HG02870 (cell line): ENCODE results near the gene KCNQ5.

Experiments used
- ATAC-seq: cut with Tn5 transposase; IDR thresholded peaks from one replicate; pipeline ENCODE4 v1.9.1; 2021; ENCODE audit warnings: mild to moderate bottlenecking, moderate library complexity; ENCODE audit not compliant: unreplicated experiment

KCNQ5 gene

GRCh38 chr6:72738091-72738490, 116.2 kb downstream of the KCNQ5 start:
- no peak for ATAC-seq

DNA sequence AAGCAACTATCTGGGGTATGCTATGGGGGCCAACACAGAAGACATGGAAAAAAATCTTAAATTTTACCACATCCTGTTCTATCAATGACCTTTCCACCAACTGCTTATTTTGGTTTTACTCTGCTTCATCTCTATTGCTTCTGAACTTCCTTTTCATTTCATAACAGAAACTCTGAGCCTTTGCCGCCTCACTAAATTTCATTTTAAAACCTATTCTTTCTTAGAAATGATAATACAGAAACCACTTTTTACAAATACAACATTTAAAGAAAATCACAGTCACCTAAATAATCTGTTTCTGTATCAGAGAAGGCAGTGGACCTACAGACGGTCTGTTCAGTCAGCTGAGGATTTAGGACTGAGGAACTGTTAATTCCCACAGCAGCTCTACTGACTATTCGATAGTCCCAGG, 117.5 kb downstream of the KCNQ5 start:
- peak; percentile 74 for ATAC-seq

GRCh38 chr6:72740135-72740534, 118.3 kb downstream of the KCNQ5 start:
- peak; percentile 88 for ATAC-seq

DNA sequence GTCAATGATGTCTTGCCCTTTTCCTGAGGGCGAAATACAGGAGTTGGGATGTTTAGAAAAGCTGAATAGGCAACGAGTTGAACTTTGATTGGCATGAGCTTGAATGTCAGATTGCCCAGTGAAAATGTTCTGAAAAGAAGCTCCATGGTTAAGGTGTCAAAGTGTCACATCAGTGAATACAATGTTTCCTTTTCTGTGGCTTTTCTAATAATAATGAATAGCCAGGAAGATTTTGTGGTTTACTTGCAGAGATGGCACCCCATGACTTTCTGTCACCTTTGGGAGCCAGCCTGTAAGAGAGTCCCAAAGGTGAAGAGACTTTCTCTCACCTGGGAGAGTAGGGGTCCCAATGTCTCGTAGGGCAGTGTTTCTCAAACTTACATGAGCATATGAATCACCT, 119.2 kb downstream of the KCNQ5 start:
- no peak for ATAC-seq

DNA sequence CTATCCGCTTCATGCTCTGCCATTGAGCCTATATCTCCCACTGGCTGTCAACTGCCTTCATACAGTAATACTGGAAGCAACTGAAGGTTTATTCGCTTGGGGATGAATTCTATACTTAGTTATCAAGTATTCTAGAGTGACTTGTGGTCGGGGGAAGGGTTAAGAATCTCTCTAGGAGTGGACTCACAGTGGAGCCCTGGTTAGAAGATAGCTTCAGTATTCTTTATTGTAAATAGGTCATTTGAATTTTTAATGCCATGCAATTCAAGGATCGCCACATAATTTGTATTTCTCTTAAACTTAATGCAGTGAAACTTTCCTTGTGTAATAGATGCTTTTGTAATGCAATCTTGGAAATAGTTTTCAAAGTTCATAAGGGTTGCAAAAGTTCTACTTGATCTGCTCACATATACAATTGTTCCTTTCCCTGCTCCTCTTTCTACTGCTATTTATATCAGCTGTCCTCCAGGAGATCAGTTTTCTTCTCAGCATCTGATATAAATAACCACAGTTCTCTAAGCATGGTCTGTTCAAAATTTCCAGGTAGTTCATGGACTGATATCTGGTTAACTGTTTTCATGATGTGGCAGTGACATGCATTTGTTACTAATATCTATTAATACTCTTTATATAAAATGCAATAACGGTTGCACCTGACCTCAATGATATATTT, 120.3 kb downstream of the KCNQ5 start:
- ATAC-seq: no peak

DNA sequence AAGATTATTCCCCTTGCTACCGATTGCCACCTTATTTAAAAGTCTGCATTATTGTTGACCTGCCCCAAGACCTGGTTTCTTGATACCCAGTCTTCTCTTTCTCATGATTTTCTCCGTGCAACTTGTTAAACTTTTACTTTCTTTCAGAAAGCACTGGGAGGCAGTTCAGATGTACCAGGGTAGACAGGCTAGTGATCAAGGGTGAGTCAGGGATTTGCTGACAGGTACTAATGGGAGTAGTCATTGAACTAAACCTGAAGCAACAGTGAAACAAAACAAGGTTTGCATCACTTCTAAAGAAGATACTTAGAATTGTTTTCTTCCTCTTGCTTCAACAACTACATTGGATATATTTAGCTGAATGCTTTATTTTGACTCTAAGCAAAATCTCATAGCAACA, 124.4 kb downstream of the KCNQ5 start:
- no peak for ATAC-seq

DNA sequence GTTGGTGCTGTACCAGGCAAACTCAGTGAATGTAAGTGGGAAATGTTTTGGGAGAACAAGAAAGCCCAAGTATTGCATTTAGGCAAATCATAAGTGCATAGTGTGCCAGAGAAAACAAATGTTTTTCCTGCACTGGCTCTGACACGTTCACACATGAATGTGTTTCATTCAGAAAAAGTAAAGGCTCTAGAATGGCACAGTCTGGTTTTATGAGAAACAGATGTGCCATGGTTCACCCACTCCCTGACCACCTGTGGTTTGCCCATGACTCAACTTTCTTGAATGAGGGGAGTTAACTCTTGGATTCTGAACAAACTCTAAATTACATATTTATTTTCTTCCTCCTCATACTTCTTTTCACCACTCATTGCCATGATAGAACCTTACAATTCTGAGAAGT, 126.9 kb downstream of the KCNQ5 start:
- ATAC-seq: no peak

- ATAC-seq: no peak
Measured at GRCh38 chr6:72755752-72756151, 133.9 kb downstream of the KCNQ5 start.

GRCh38 chr6:72757048-72757447, 135.2 kb downstream of the KCNQ5 start:
- ATAC-seq: no peak

DNA sequence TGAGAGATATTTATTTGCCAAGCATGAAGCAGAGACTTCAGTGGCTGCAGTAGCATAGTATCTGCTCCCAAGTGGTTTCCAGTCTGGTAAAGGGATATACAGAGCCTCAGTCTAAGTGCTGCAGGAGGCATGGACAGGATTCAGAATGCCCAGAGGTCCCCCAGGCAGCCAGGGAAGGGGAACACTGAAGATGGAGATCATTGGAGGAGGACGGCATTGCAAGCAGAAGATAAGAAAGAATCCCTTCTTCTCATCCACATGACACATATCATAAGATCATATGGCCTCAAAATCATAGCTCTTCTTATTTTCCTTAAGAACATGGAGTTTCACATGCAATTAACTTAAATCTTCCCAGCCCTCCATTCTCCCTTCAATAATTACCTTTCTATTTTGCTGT, 136.1 kb downstream of the KCNQ5 start:
- ATAC-seq: no peak

GRCh38 chr6:72758901-72759300, 137.0 kb downstream of the KCNQ5 start:
- no peak for ATAC-seq

DNA sequence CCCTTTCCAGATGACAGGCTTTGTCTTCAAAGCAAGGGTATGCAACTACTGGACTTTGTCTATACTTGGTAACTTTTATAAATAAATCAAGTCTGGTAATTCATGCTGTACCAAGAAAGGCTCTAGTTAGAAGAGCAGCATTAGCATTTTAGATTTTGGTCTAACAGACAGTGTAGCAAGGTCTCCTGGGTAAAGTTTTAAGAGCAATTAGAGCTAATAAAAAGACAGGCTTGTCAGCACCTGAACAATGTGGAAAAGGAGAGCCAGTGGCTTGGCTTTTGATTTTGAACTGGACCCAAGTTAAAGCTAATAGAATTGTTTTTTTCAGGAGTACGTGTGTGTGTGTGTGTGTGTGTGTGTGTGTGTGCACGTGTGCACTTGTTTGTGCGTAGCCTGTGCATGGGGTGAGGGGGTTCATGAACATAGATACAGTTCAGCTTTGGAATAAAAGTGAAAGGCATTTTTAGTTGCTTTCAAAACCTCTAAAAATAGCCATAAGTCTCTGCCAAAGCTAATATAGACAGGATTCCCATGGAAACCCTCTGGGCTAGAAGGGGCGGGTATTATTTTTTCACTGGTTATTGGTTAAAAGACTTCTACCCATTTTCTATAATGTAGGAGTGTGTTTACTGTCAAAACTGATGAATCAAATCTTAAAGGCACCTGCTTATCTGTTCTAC, 138.4 kb downstream of the KCNQ5 start:
- no peak for ATAC-seq

GRCh38 chr6:72761761-72762160, 139.9 kb downstream of the KCNQ5 start:
- ATAC-seq: no peak

DNA sequence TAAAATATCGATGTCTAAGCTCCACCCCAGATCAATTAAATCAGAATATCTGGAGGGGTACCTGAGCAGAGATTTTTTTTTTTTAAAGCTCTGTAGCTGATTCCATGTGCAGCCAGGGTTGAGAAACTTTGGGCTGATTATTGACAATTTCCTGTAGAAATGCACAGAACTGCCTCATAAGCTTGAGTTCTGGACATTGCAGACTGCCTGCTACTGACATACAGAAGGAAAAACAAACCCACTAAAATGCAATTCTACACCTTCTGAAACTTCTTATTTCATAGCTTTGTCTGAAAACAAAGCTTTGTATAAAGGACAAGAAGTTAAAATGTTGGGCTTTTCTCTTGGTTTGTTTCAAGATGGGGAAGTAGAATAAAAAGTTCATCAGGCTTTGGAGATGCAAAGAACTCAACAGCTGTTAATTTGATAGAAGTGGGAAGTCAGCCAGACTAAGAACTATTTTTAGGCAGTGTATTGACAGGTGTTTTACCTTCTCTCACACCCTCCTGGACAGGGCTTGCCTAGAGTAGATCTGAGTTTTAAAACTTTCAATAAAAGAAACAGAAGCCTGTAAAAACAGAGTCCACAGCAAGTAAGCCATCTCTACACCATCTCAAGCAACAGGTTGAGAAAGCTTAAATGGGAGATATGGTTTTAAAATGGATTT, 147.7 kb downstream of the KCNQ5 start:
- ATAC-seq: no peak

- ATAC-seq: no peak
Measured at GRCh38 chr6:72770959-72771358, 149.1 kb downstream of the KCNQ5 start.

DNA sequence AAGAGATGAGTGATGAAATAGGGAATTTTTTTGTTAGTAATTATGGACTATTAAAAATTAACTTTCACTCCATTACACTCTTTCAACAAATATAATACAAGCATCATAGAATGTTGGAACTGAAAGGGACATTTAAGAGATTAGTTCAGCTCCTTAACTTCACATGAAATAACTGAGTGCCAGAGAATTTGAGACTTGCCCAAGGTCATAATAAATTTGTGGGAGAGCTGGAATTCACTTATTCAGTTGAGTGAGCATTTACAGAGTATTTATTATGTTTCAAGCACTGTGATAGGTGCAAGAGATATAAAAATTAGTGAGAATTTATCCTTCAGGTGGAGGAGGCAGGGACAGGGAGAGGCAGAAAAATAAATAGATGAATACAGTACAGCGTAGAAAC, 154.6 kb downstream of the KCNQ5 start:
- no peak for ATAC-seq

DNA sequence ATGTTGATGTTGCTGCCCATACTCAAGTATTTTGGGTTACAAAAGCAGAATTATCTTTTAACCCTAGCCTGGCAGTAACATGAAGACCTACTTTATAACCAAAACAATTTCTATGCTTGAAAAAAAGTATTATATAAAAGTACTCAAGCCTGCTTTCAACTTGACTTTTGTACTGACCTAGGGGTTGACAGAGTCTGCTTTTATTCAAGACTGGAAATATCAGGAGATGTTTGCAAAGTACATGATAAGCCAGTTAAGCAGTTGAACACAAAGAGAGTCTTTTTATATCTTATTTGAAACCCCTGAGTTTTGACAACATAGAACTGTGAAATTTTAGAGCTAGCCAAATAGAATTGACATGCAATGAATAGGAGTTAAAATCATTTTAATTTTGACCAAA, 159.8 kb downstream of the KCNQ5 start:
- ATAC-seq: no peak

- ATAC-seq: no peak
Measured at GRCh38 chr6:72783035-72783434, 161.2 kb downstream of the KCNQ5 start.

- ATAC-seq: no peak
Measured at GRCh38 chr6:72783666-72784065, 161.8 kb downstream of the KCNQ5 start.

DNA sequence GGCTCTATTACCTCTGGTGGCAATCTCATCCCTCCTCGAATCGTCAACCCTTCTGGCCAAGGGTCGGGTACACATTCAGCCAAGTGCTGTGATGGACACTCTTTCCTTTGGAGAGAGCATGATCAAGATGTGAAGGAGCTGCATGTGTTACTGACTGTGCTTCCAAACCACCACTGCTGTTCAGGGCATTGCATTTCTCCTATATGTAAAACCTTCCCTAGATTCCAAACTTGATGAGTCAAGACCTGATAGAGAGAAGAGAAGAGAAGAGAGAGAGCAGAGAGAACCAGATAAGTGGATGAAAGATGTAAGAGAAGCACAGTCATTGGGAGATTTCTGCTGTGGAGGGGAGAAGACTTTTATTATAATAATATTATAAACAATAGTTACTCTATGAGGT, 162.2 kb downstream of the KCNQ5 start:
- no peak for ATAC-seq

- no peak for ATAC-seq
Measured at GRCh38 chr6:72784581-72784980, 162.7 kb downstream of the KCNQ5 start.

DNA sequence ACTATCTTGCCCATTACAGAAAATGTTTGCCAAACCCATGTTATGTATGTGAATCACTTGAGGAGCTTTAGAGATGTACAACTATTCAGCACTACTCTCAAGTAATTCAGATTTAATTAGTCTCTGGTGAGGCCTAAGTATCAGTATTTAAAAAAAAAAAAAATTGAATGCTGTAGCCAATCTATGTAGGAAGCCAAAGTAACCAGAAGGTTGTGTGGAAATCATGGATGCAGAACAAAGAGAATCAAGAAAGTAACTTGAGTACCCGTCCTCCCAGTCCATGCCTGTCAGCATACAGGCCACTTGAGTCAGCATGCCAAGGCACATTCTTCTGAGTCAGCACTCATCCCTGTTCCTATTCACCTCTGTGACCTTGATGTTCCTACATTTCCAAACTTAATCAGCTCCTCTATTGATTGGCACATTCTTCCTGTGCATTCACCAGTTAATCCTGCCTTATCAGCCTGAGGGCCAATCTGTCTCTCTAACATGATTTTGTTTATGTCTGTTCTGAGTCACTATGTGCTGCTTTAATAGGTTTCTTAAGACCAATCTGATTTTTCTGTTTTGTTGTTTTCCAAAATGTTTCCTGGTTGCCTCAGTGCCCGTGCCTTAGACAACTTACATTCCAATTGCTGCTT, 165.6 kb downstream of the KCNQ5 start:
- ATAC-seq: no peak
